K562 (cell line): ENCODE data around the gene TFCP2. TPM values are rescaled to one million over a fixed set of nuclear protein-coding genes. Genes with fewer than 3 reads are reported as not detected.
A peak's percentile ranks its signal among the peaks of the same experiment; 100 is the strongest.

Experiments used
- ATAC-seq: fragments of 200-7000 bp; cut with Tn5 transposase; 3 replicates; pipeline ENCODE4 v1.9.1; 2020; ENCODE audit warnings: moderate library complexity
- BruUV-seq: library from RNA; stranded (reverse); fragments of 400-500 nt; replicated peaks from 2 replicates; lab custom pipeline; 2021; lab: Mats Ljungman, UMichigan
- CTCF ChIA-PET: fragments of 300-600 bp; formaldehyde crosslinking; extraction: SDS; loops from one replicate; lab custom pipeline; 2021; ENCODE audit warnings: low intra/inter-chr PET ratio; lab: Yijun Ruan, JAX
- POLR2A ChIA-PET: fragments of 300-600, 350-650 bp; sonication (Branson Sonifier 250); formaldehyde crosslinking; extraction: SDS; loops from one replicate; lab custom pipeline; 2021; ENCODE audit warnings: antibody characterized with exemption, inconsistent platforms; lab: Yijun Ruan, JAX
- DNase-seq, 4 experiments: peaks; one replicate each; pipeline versions ENCODE4 v3.0.0 to v3.0.0-alpha.2; 2011 to 2018; ENCODE audit warnings: low spot score in 3 of 4, mixed read lengths in 3 of 4; ENCODE audit errors: extremely low read depth in 1 of 4
- FAIRE-seq: peaks from 2 replicates; lab custom pipeline; 2011; peaks lifted over from hg19 to GRCh38; lab: Jason Lieb, UNC
- H2AFZ ChIP-seq: 2 replicates; pipeline ENCODE4 v1.6.0; 2011; ENCODE audit warnings: low read depth, low read length, control low read depth, inconsistent platforms
- H3K27ac ChIP-seq: fragments of 200-600 bp; 3 replicates; pipeline ENCODE4 v1.8.0; 2011; ENCODE audit warnings: low read depth, mild to moderate bottlenecking, control low read depth, inconsistent platforms, low read length, moderate library complexity, mixed read lengths; ENCODE audit errors: extremely low read depth
- H3K27me3 ChIP-seq, 2 experiments: fragments of 300-600 bp in 1 of 2; 2 replicates in 1 of 2; 3 replicates in 1 of 2; pipeline versions ENCODE4 v1.6.0 to v1.8.0; 2011; ENCODE audit warnings: inconsistent platforms in 2 of 2, low read length in 2 of 2, mild to moderate bottlenecking in 1 of 2, mixed read lengths in 1 of 2, moderate library complexity in 1 of 2; ENCODE audit not compliant: control insufficient read depth in 2 of 2, insufficient read depth in 2 of 2
- H3K36me3 ChIP-seq: fragments of 300-600 bp; 3 replicates; pipeline ENCODE4 v1.8.0; 2011; ENCODE audit warnings: mild to moderate bottlenecking, low read length, inconsistent platforms; ENCODE audit not compliant: control insufficient read depth, insufficient read depth
- H3K4me1 ChIP-seq, 2 experiments: fragments of 200-600 bp in 1 of 2; replicated peaks in 1 of 2; 2 replicates in 1 of 2; 3 replicates in 1 of 2; pipeline versions ENCODE4 v1.5.1 to v1.8.0; 2011; ENCODE audit warnings: inconsistent platforms in 2 of 2, low read length in 2 of 2, mild to moderate bottlenecking in 1 of 2, mixed read lengths in 1 of 2, moderate library complexity in 1 of 2; ENCODE audit not compliant: control insufficient read depth in 2 of 2, insufficient read depth in 2 of 2
- H3K4me2 ChIP-seq: 2 replicates; pipeline ENCODE4 v1.6.1; 2011; ENCODE audit warnings: low read length, control low read depth, inconsistent platforms, mixed read lengths; ENCODE audit not compliant: insufficient read depth
- H3K4me3 ChIP-seq: fragments of 200-600 bp; sonication (generic), shearing (Covaris generic); 2 replicates; pipeline ENCODE4 v1.5.1; 2016; ENCODE audit warnings: control low read depth, inconsistent platforms
- H3K79me2 ChIP-seq: fragments of 200-600 bp; 3 replicates; pipeline ENCODE4 v1.8.0; 2011; ENCODE audit warnings: low read length, inconsistent platforms; ENCODE audit not compliant: control insufficient read depth, insufficient read depth
- H3K9ac ChIP-seq, 2 experiments: 2 replicates each; pipeline versions ENCODE4 v1.6.0 to v1.6.1; 2011; ENCODE audit warnings: low read depth in 2 of 2, low read length in 2 of 2, control low read depth in 1 of 2, inconsistent platforms in 1 of 2, mild to moderate bottlenecking in 1 of 2, mixed read lengths in 1 of 2; ENCODE audit not compliant: insufficient read depth in 1 of 2
- H3K9me1 ChIP-seq: one replicate; pipeline ENCODE4 v1.6.0; 2011; ENCODE audit warnings: inconsistent platforms, mild to moderate bottlenecking, low read length, moderate library complexity; ENCODE audit not compliant: control insufficient read depth, insufficient read depth
- H3K9me3 ChIP-seq: replicated peaks from 2 replicates; pipeline ENCODE4 v1.5.1; 2011; ENCODE audit warnings: low read depth, low read length, inconsistent platforms; ENCODE audit not compliant: control insufficient read depth, insufficient read depth
- H4K20me1 ChIP-seq: replicated peaks from 2 replicates; pipeline ENCODE4 v1.6.1; 2011; ENCODE audit warnings: low read length, inconsistent platforms, mixed read lengths; ENCODE audit not compliant: control insufficient read depth, insufficient read depth
- CBFA2T2 ChIP-seq: fragments of 450-650 bp; conservative IDR thresholded peaks from 2 replicates; pipeline ENCODE4 v1.6.1; 2017; ENCODE audit warnings: mild to moderate bottlenecking
- KLF16 ChIP-seq: IDR thresholded peaks from 2 replicates; pipeline ENCODE4 v1.6.1; 2016; ENCODE audit warnings: antibody characterized with exemption
- MCM5 ChIP-seq: fragments of 450-650 bp; IDR thresholded peaks from 2 replicates; pipeline ENCODE4 v1.6.1; 2016; ENCODE audit warnings: low read depth
- NFIC ChIP-seq: fragments of 450-650 bp; IDR thresholded peaks from 2 replicates; pipeline ENCODE4 v1.6.1; 2017; ENCODE audit warnings: mild to moderate bottlenecking, inconsistent platforms
- ZNF445 ChIP-seq: fragments of 250-450 bp; sonication (Bioruptor Pico); IDR thresholded peaks from 2 replicates; pipeline ENCODE4 v1.4.0; 2020; ENCODE audit warnings: low read depth, mild to moderate bottlenecking, moderate library complexity
- WGBS: fragments of 100-300 bp; shearing (Covaris generic); methylation state at CpG from one replicate; pipeline ENCODE4 v1.1.6; 2016; ENCODE audit warnings: low coverage, mixed read lengths; ENCODE audit not compliant: insufficient coverage; ENCODE audit errors: missing lambda C conversion rate; 5-methylcytosine and 5-hydroxymethylcytosine counted together
- in situ Hi-C: fragments of 300-500 bp; cut with MboI; formaldehyde crosslinking; loops from 4 replicates; pipeline ENCODE4 v1.15.0; 2018; ENCODE audit warnings: inconsistent platforms, mixed read lengths
- intact Hi-C: fragments of 100-400 bp; cut with micrococcal nuclease; formaldehyde crosslinking; loops from 2 replicates; pipeline ENCODE4 v1.14.2; 2022
- polyA plus RNA-seq, 8 experiments: library from polyadenylated mRNA; depleted of rRNA in 4 of 8; stranded (reverse) in 5 of 8; unstranded in 3 of 8; fragments of >200 nt; fragmentation: Nextera tagmentation in 2 of 8; fragmentation: Illumina TruSeq in 1 of 8; extraction: Ambion mirVana in 2 of 8; extraction: Trizol in 1 of 8; gene quantifications; 2 replicates each; pipeline versions ENCODE4 v1.2.1 to v1.2.3, GENCODE V29; 2011 to 2014; ENCODE audit warnings: inconsistent platforms in 1 of 8, missing spikeins in 1 of 8
- total RNA-seq, 7 experiments: library from RNA; depleted of rRNA in 6 of 7; stranded (reverse); fragments of >200 nt in 6 of 7; fragmentation: Illumina TruSeq in 2 of 7; extraction: Trizol in 2 of 7; gene quantifications; 2 replicates each; pipeline versions ENCODE4 v1.2.1 to v1.2.3, GENCODE V29; 2011 to 2021; ENCODE audit warnings: low replicate concordance in 1 of 7
- TF ChIP-seq, protein P1 (sequence below): sonication (generic); formaldehyde crosslinking; IDR thresholded peaks from 2 replicates; pipeline ENCODE4 v1.8.0; 2022; ENCODE audit warnings: missing genetic modification reagents, mild to moderate bottlenecking, moderate library complexity, borderline replicate concordance
- TF ChIP-seq, protein P2 (sequence below), 2 experiments: IDR thresholded peaks in 1 of 2; conservative IDR thresholded peaks in 1 of 2; 2 replicates each; pipeline ENCODE4 v1.6.1; 2016; ENCODE audit warnings: low read depth in 2 of 2, mild to moderate bottlenecking in 1 of 2, missing compliant biosample characterization in 1 of 2, missing genetic modification characterization in 1 of 2, moderate library complexity in 1 of 2
- TF ChIP-seq, protein P3 (sequence below): fragments of 450-650 bp; IDR thresholded peaks from 2 replicates; pipeline ENCODE4 v1.6.1; 2016

Gene TFCP2
- total and polyA plus RNA-seq, 9 of the 15 experiments (the other 6 are each of a cell fraction or from before 2014, with no cell fraction given), result 8.0 to 38.9 (median 19.3) TPM

DNA sequence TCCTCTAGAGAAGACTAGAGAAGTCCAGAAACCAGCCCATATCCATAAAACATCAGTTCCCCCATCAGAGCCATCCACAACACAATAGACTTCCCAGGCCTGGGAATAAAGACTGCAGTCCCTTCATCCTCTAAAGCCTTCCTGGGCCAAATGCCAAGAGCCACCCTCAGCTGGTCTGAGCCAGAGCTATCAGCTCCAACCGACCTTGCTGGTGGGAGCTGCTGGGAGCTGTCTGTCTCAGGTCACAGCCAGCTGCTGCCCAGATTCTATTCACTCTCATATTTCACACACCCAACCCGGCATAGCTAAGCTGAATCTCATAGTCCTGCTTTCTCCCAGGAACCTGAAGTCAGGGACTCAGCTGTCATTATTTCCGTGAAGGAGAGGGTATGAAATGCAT is 10.9 kb upstream of the TFCP2 start:
- ATAC-seq (peak; percentile 85), DNase-seq (peak in 3 of 4 experiments; percentile 20 to 64 (median 34)), FAIRE-seq (peak; percentile 80)
- CTCF ChIA-PET, result no interaction called here
- no peaks in the 10 kb centered on the region for H3K79me2 ChIP-seq
- 4% methylated on average over 3 of the region's 3 CpGs for WGBS
- no peak overlapping the region for H3K27ac ChIP-seq
- H3K9me3 ChIP-seq, result no peaks in the 10 kb centered on the region
- H3K9me1 ChIP-seq, result no peaks in the 10 kb centered on the region
- H2AFZ ChIP-seq, result no peak overlapping the region; the same call in 1 of the 2 replicates
- H3K36me3 ChIP-seq, result no peaks in the 10 kb centered on the region
- intact Hi-C loops, result no loop called here
- H3K4me1 ChIP-seq, result peaks cover 3 to 13% of the 10 kb centered on the region in 2 experiments; a peak in 3 of 5 replicates
- in situ Hi-C loops, result no loop called here
- POLR2A ChIA-PET, result interaction anchor here (0.7 to 2.0 kb wide), 6 partner anchors 10 to 156 kb away, joined by 3 to 5 read pairs (median 4); no protein-coding TSS in a partner anchor
- no peak overlapping the region for H3K4me2 ChIP-seq
- no peaks in the 10 kb centered on the region for H4K20me1 ChIP-seq
- no peak overlapping the region for H3K4me3 ChIP-seq
- H3K9ac ChIP-seq, result 0 out of 4 replicates have a peak overlapping the region, but pooled peaks of 1 of the 2 experiments have one; percentile 23
- H3K27me3 ChIP-seq, result no peaks in the 10 kb centered on the region
- no TSS peak for BruUV-seq
- TF ChIP-seq, protein P1, sequence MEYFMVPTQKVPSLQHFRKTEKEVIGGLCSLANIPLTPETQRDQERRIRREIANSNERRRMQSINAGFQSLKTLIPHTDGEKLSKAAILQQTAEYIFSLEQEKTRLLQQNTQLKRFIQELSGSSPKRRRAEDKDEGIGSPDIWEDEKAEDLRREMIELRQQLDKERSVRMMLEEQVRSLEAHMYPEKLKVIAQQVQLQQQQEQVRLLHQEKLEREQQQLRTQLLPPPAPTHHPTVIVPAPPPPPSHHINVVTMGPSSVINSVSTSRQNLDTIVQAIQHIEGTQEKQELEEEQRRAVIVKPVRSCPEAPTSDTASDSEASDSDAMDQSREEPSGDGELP (CRISPR knock-in tag), result peak; percentile 70
- TF ChIP-seq KLF16, result peak; percentile 90
- 0 out of 2 replicates have a peak, but pooled peaks have one; percentile 13 for TF ChIP-seq CBFA2T2
- TF ChIP-seq, protein P2, sequence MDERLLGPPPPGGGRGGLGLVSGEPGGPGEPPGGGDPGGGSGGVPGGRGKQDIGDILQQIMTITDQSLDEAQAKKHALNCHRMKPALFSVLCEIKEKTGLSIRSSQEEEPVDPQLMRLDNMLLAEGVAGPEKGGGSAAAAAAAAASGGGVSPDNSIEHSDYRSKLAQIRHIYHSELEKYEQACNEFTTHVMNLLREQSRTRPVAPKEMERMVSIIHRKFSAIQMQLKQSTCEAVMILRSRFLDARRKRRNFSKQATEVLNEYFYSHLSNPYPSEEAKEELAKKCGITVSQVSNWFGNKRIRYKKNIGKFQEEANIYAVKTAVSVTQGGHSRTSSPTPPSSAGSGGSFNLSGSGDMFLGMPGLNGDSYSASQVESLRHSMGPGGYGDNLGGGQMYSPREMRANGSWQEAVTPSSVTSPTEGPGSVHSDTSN (CRISPR knock-in tag; IDR thresholded peaks at IDR 0.05; ENCODE audit: low read depth), result no peak
- TF ChIP-seq, protein P2 (tag; conservative IDR thresholded peaks at IDR 0.05; ENCODE audit: low read depth), result peak; percentile 28; the same call in 1 of the 2 replicates
- peak; percentile 83 for TF ChIP-seq NFIC
- TF ChIP-seq ZNF445, result no peak
- TF ChIP-seq, protein P3, sequence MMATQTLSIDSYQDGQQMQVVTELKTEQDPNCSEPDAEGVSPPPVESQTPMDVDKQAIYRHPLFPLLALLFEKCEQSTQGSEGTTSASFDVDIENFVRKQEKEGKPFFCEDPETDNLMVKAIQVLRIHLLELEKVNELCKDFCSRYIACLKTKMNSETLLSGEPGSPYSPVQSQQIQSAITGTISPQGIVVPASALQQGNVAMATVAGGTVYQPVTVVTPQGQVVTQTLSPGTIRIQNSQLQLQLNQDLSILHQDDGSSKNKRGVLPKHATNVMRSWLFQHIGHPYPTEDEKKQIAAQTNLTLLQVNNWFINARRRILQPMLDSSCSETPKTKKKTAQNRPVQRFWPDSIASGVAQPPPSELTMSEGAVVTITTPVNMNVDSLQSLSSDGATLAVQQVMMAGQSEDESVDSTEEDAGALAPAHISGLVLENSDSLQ, result peak; percentile 62
- no peak for TF ChIP-seq MCM5
